HG03025 (cell line): Measurements from ENCODE around the gene KCNMB3.
"Not testable (repeated sequence)": the region's sequence is repeated elsewhere in the genome, so short reads cannot be mapped to it uniquely, and the experiment has no call there.

Experiments used
- ATAC-seq: cut with Tn5 transposase; IDR thresholded peaks from one replicate; pipeline ENCODE4 v1.9.1; 2021; ENCODE audit warnings: mild to moderate bottlenecking, moderate library complexity; ENCODE audit not compliant: unreplicated experiment, low FRiP score

Gene KCNMB3

DNA sequence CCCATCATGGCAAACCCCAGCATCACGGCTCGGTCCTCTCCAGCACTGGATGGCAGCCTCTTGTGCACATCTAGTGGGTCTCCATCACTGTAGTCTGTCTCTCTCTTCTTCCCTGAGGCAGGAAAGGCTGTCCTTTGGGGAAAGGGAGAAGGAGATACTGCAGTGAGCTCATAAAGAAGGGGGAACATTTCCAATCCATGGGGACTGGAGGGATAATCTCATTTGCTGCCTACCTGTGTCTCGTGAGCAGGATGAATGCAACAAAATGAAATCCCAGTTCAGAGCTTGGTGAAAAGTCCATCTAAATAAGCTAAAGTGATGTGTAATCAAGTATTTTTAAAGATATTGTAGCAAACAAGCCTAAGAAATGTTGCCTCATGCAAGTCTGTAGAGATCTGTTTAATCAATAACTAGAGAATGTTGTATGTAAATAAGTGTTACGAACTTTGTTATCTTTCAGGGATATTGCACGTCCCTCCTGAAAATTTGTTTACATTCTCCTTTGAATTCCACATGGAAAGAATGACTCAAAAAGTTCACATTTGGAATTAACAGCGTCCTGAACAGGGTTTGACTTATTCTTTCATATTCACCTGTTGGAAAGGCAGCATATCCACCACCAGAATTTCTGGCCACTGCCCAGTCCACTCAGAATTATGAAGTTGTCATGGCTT lies at the start of gene KCNMB3:
KCNMB3 (minus strand) TSS at position 312 of the 674 bp plus-strand sequence; CDS start at position 188, 124 bp downstream.
- ATAC-seq, result no peak

GRCh38 chr3:179299999-179300613 lies 49.2 kb upstream of the KCNMB3 start:
- no peak for ATAC-seq

DNA sequence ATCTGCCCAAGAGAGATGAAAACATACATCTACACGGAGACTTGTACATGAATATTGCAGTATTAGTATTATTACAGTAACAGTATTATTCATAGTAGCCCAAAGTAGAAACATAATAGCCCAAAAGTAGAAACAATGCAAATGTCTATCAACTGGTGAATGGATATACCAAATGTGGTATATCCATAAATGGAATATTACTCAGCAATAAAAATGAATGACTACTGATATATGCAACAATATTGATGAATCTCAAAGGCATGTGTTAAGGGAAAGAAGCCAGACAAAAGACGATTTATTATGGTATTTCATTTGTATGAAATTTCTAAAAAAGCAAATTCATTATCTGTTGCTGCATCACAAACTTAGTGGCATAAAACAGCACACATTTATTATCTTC lies 48.4 kb upstream of the KCNMB3 start:
- no peak for ATAC-seq

GRCh38 chr3:179297971-179298725 lies 47.2 kb upstream of the KCNMB3 start:
- no peak for ATAC-seq

- ATAC-seq, result no peak
Measured at GRCh38 chr3:179292450-179292849, 41.5 kb upstream of the KCNMB3 start.

GRCh38 chr3:179289295-179289694 lies 38.4 kb upstream of the KCNMB3 start:
- ATAC-seq, result no peak

GRCh38 chr3:179288845-179289244 lies 37.9 kb upstream of the KCNMB3 start:
- ATAC-seq, result no peak

GRCh38 chr3:179286331-179286730 lies 35.4 kb upstream of the KCNMB3 start:
- ATAC-seq, result no peak

DNA sequence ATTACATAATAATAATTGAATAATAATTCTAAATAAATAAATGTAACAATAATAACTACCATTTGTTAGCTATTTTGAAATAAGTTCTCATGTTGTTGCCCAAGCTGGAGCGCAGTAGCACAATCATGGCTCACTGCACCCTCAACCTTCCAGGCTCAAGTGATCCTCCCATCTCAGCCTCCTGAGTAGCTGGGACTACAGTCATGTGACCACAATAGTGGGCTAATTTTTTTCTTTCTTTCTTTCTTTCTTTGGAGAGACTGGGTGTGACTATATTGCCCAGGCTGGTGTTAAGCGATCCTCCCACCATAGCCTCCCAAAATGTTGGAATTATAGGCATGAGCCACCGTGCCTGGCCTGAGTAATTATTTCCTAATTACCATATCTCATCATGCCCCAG lies 30.9 kb upstream of the KCNMB3 start:
- no peak for ATAC-seq

DNA sequence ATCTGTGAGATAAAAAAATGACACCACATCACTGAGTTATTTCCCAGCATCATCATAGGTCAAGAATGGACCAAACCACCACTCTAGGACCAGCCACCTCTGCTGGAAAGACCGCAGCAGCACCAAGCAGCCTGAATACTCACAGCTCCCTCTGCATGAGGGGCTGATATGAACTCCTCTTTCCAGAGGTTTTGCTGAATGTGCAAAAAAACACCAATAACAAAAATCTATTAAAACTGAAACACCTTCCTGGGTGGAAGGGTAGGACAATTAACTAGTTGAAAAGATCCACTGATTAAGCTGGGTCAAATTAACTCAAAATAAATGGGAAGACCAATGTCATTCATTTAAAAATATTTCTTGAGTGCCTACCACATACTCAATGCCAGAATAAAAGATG lies 28.9 kb upstream of the KCNMB3 start:
- no peak for ATAC-seq

GRCh38 chr3:179278932-179279693 lies 28.2 kb upstream of the KCNMB3 start:
- ATAC-seq, result no peak

DNA sequence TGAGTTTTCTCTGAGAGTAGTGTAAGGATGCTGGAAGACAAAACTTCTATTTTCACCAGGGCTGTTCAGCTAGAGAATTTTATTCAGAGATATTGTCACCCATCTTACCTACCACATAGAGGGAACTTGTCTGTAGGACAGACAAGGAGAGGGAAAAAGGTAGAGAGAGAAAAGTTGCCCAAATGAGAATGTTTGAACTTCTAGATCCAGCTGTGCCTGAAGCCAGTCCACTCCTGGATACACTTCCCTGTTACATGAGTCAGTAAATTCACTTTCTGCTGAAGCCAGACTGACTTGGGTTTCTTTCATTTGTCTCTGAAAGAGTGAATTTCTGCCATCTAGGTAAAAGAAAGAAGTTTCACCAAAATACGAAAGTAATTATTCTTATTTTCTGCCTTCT lies 27.2 kb upstream of the KCNMB3 start:
- ATAC-seq, result no peak

- no peak for ATAC-seq
Measured at GRCh38 chr3:179276743-179277142, 25.8 kb upstream of the KCNMB3 start.

- no peak for ATAC-seq
Measured at GRCh38 chr3:179276001-179276400, 25.1 kb upstream of the KCNMB3 start.

GRCh38 chr3:179274434-179274833 lies 23.5 kb upstream of the KCNMB3 start:
- not testable (repeated sequence) for ATAC-seq

GRCh38 chr3:179272385-179272784 lies 21.5 kb upstream of the KCNMB3 start:
- no peak for ATAC-seq

- ATAC-seq, result no peak
Measured at GRCh38 chr3:179269152-179269707, 18.3 kb upstream of the KCNMB3 start.

- no peak for ATAC-seq
Measured at GRCh38 chr3:179268400-179269051, 17.6 kb upstream of the KCNMB3 start.

DNA sequence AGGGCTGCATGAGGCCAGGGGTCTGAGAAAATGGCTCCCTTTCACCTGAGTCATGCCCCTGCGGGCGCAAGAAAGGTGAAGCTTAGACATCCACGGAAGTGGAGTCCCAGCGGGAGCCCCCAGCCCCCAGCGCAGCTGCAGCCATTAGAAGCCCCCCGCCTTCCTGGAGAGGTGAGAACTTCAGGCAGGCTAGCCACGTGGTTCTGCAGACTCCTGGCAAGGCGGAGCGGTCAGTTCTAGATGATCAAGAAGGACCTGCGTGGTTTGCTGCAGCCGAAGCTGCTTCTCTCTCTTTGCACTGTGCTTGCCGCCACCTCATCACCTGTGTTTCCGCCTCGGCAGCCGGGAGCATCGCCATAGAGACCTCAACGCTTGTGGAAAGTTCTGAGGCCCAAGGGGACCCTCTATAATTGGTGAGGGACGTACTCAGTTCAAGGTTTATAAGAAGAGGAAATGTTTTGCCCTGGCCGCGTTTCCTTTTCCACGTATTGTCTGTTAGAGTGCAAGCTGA lies 15.8 kb upstream of the KCNMB3 start:
- ATAC-seq, result no peak

- peak; percentile 39 for ATAC-seq
Measured at GRCh38 chr3:179265875-179266274, 15.0 kb upstream of the KCNMB3 start.
